SK-N-MC (cell line): Measurements from ENCODE around the gene OPCML.

Experiments
- EZH2 ChIP-seq: fragments of 200-600 bp; sonication (generic); IDR thresholded peaks from one replicate; pipeline ENCODE4 v1.6.1; 2017; ENCODE audit warnings: antibody characterized with exemption
- FOXP2 ChIP-seq: optimal IDR thresholded peaks from 2 replicates; pipeline ENCODE3; 2011; ENCODE audit warnings: mild to moderate bottlenecking, moderate library complexity; ENCODE audit not compliant: insufficient read depth; ENCODE audit errors: extremely low read length, control extremely low read depth
- POLR2AphosphoS5 ChIP-seq: IDR thresholded peaks from 2 replicates; pipeline ENCODE4 v1.6.1; 2012; ENCODE audit warnings: mild to moderate bottlenecking, low read depth, low read length, borderline replicate concordance

DNA sequence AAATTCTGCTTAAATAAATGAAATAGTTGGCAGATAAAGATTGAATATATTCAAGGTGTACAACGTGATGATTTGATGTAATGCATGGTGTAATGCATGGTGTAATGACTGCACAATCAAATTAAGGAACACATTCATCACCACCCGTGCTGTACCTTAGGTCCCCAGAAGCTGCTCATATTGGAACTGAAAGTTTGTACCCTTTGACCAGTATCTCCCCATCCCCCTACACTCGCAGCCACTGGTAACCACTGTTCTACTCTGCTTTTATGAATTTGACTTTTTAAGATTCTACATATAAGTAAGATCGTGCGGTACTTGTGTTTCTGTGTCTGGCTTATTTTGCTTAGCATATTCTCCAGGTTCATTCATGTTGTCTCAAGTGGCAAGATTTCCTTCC lies 445.8 kb downstream of the OPCML start:
- TF ChIP-seq FOXP2 (no peak), POLR2AphosphoS5 (no peak), EZH2 (no peak)
